Measurements from ENCODE around the gene TMEM208.

Gene TMEM208

DNA sequence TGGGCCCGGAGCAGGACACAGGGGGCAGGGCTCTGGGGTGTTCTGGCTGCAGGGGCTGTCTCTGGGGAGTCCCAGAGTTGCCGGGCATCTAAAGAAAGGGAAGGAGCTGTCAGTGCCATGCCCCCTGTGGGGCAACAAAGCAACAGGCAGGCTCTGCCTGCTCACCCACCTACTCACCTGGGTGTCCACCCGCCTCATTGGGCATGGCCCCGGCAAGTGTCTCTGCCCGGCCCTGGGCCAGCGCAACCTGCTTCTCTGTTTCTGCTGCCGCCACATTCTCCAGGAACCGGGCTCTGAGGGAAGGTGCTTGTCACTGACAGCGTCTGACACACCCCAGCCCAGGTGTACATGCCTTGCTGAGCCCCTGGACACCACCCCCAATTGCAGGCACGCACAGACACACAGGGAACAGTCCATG, 7.3 kb downstream of the TMEM208 start:
- in situ Hi-C loops (cut with MboI; ENCODE audit: low sequenced_read_pairs), result no loop called here

GRCh38 chr16:67235816-67236562, 9.1 kb downstream of the TMEM208 start:
- in situ Hi-C loops (cut with MboI; ENCODE audit: low sequenced_read_pairs), result no loop called here

GRCh38 chr16:67236563-67237395, 9.8 kb downstream of the TMEM208 start:
- in situ Hi-C loops (cut with MboI; ENCODE audit: low sequenced_read_pairs), result no loop called here

DNA sequence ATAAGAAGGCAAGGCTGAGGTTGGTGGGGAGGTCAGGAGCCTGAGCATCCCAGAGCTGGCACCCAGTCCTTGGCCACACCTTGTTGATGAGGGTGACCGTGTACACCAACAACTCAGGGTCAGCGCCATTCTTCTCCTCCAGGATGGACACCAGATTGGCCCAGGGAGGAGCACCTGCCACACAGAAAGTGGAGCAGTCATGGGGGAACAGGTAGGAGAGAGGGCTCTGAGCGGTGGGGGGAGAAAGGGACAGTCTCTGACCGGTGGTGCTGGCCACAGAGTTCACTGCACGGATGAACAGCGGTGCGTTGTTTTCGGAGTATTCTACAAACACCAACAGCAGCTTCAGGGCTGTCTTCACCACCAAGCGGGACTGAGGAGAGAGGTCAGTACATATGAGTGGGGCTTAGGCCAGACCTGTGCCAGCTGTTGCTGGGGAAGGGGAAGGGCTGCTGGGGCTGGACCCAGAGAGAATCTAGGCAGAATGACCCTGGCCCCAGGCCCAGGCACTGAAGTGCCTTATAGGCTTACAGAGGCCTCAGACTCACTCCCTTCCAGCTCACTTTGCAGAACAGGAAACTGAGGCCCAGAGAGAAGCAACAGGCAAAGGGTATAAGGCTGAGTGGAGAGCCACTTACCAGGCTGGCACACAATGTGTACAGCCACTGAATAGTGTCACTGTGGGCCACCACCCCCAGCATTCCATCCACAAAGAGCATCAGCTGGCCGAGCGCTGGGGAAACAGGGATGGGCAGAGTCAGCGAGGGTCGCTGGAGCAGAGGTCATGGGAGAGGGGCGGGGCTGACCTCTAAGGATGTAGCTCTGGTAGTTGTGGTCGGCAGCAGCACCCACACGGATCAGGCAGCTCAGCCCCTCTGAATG, 10.7 kb downstream of the TMEM208 start:
- in situ Hi-C loops (cut with MboI; ENCODE audit: low sequenced_read_pairs), result no loop called here

DNA sequence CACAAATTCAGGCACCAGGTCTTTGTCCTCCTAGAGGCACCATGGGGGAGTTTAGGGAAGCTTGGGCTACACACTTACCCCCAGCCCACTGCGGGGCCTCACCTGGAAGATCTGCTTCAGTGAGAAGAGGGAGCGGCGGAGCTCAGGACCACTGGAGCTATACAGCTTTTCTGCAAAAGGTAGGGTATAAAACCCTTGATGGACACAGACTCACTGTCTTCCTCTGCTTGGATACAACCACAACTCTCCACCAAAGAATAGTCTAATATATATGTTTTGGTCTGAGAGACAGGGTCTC, 11.3 kb downstream of the TMEM208 start:
- in situ Hi-C loops (cut with MboI; ENCODE audit: low sequenced_read_pairs), result no loop called here

DNA sequence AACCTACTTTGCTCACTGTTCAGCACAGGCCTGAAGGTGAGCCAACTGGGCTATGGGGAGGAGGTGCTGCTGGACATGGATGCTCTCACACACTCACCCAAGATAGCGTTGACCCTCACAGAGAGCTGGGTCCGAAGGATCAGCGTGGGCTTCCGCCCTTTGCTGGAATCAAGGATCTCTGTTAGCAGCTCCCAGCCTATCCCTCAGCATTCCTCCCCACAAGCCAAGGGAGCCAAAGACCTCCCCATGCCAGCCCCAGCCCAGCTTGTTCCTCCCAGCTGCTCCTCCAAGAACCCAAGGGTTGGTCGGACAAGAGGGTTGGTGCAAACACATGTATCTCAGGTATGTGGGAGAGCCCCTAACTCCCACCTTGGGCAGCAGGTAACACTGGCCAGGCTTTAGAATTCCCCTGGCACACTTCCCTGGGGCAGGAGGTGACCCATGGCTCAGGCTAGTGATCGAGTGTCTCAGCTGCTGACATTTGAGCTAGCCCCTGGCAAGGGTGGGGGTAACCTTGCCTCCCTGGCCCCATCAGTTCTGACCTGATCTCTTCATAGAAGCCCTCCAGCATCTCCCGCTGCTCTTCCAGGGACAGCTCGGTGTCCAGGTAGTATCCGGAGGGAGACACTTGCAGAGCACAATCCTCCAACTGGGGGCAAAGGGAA, 12.0 kb downstream of the TMEM208 start:
- in situ Hi-C loops (cut with MboI; ENCODE audit: low sequenced_read_pairs), result no loop called here

- in situ Hi-C loops (cut with MboI; ENCODE audit: low sequenced_read_pairs), result no loop called here
Measured at GRCh38 chr16:67240506-67240905, 13.6 kb downstream of the TMEM208 start.

DNA sequence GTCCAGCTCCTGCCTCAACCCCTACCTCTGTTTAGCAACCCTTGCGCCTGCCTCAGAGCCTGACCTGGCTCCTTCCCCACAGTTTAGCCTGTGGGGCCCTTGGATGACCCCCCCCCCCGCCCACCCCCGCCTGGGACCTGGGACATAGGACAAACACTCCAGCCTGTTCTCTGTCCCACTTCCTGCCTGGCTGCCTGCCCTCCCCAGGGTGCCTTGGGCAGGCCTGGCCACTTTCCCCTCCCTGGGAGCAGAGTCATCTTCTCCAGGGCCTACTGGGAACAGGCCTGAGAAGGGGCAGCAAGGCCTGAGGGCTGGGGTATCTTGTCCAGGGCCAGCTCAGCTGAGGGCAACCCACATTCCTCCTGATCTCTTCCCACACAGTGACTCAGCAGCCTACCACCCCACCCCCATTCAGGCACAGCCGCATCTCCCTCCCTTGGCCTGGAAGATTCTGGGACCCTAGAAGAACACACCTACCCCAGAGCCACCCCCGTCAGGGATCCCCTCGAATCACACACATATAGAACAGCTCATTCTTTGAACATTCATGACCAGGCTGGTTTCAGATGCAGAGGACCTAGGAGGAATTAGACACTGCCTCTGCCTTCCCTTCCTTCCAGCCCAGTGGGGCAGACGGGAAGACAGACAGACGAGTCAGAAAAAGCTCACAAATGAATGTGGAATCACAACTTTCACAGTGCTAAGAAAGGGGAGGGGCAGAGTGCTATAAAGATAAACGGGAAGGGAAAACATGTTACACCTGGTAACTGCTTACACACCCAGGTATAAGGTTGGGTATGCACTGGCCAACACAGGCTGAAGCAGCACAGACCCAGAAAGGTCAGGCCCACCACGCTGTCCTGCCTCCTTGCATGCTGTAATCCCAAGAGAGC, 14.3 kb downstream of the TMEM208 start:
- in situ Hi-C loops (cut with MboI; ENCODE audit: low sequenced_read_pairs), result no loop called here

GRCh38 chr16:67242138-67242730, 15.3 kb downstream of the TMEM208 start:
- in situ Hi-C loops (cut with MboI; ENCODE audit: low sequenced_read_pairs), result no loop called here

GRCh38 chr16:67243481-67243880, 16.6 kb downstream of the TMEM208 start:
- in situ Hi-C loops (cut with MboI; ENCODE audit: low sequenced_read_pairs), result no loop called here

DNA sequence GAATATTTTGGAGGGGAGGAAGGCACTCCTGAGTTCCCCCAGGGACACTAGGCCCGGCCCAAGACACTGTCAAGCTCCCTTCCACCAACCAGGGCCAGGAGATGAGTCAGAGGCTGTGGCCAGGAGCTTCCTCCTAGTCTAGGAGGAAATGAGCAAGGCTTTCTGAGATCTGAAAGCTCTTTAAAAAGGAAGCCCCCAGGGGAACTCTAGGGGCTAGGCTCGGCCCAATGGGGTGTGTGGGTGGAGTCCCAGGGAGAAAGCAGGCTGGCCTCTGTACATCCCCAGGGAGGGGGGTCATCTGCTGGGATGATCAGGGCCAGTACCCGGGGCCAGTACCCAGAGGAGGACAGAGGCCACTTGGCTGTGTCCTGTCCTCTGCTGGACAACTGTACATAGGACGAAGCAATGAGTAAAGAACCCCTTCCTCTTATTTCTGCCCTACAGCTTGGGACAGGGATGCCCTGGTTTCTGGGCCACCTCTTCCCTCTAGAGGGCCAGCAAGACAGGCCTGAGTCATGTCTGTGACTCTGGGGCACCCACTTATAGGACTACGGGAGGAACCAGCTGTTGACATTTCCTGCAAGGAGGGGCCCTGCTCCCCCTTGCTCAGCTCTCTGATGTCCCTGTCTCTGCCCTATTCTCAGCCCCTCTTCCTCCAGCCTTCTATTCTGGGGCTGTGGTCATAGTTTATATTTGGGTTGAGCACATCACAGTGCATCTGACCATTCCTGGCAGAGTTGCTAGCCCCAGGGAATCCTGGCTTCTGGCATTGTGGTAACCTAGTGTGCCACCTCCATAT, 17.7 kb downstream of the TMEM208 start:
- in situ Hi-C loops (cut with MboI; ENCODE audit: low sequenced_read_pairs), result no loop called here

GRCh38 chr16:67245186-67245585, 18.3 kb downstream of the TMEM208 start:
- in situ Hi-C loops (cut with MboI; ENCODE audit: low sequenced_read_pairs), result no loop called here

- in situ Hi-C loops (cut with MboI; ENCODE audit: low sequenced_read_pairs), result no loop called here
Measured at GRCh38 chr16:67245674-67246080, 18.7 kb downstream of the TMEM208 start.

GRCh38 chr16:67246081-67246755, 19.3 kb downstream of the TMEM208 start:
- in situ Hi-C loops (cut with MboI; ENCODE audit: low sequenced_read_pairs), result no loop called here

DNA sequence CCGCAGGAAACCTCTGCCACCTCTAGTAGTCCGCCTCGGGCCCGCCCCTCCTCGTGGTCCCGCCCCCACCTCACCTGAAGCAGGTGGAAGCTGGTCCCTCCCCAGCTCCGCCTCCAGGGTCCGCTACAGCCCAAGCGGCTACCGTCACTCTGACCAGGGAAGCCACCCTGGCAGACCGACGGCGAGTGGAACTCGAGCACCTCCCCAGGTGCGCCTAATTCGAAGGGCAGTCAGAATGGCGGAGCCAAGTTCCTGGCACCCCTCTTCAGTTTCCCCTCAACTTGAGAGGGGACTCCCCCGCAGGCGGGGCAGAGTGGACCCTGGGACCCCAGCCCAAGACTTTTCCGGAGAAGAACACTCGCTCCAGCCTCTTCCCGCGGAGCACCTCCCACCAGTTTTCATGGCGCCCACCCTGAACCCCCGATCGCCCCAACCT, 19.8 kb downstream of the TMEM208 start:
- in situ Hi-C loops (cut with MboI; ENCODE audit: low sequenced_read_pairs), result no loop called here

DNA sequence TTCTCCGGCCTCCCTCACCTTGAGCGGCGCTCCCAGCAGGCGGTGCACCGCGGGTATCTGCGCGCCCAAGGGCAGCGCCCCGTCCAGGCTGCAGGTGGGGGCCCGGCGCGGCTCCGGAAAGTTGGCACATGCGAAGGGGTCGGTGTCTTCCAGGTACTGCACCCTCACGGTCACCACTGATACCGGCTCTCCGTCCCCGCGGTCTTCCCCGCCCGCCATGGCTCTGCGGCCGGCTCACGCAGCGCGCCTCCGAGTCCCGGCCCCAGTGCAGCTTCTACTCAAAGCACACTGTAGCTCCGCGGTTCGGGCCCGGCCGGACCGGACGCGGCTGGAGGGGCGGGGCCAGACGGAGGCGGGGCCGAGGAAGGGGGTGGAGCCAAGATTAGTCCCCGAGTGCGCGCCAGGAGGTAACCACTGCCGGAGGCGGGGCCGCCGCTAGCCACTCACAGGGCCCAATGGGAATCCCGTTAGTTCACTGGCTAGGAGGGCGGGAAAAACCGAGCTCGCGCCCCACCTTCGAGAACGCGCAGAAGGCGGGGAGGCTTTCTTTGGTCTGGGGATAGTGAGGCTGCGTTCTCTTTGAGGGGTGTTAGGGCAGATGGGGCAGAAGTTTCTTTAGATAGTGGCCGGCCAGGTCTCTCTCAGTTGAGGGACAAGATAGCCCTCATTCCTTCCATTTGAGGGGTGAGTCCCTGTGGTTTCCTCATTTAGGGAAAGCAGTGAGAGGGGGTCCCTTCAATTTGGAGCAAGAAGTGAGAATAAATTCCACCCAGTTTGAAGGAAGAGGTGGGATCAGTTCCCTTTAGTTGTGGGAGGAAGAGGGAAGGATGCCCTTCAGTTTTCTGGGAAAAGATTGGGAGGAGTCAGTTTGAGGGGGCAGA, 20.5 kb downstream of the TMEM208 start, which contains the start of gene FHOD1:
Gene FHOD1, minus strand, starts transcription at position 290 of the 881 bp plus-strand sequence. Its CDS starts 71 bp downstream, at position 219.
- in situ Hi-C loops (cut with MboI; ENCODE audit: low sequenced_read_pairs), result no loop called here

DNA sequence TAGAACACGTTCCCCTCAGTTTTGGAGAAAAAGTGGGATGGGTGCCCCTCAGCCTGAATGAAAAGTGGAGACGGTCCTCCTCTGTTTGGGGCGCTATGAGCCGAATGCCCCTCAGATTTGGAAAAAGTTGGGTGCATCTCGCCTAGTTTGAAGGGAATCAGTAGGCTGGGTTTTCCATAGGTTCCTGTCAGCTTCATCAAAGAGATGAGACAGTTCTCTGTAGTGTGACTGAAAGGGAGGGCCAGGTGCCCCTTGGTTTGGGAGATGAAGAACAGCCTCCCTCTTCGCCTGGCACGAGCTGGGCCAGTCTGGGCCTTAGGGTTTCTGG, 21.1 kb downstream of the TMEM208 start:
- in situ Hi-C loops (cut with MboI; ENCODE audit: low sequenced_read_pairs), result no loop called here

Data from HL-60/S4 treated with phorbol 12-myristate 13-acetate at 8.2 ng/mL for 4 days and 3 days (cell line).